ENCODE data around the gene KLHDC4.
A peak's percentile ranks its signal among the peaks of the same experiment; 100 is the strongest.

The KLHDC4 gene

DNA sequence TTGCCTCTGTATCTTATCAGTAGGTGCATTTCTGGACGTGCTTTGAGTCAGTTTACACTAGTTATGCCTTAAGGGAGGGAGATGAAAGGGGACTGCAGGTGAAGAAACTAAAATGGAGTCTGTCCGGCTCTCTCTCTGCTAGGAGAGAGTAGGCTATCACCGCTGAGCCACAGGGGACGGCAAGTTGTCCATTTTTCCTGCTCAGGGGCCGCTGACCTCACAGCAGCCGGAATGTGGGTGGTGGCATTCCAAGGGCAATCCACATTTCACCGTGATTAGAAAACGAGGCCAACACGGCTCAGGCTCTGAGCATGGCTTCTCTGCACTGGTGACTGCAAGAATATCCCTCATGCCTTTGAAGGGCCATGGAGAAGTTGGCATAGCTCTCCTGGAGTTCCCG lies 19.0 kb upstream of the KLHDC4 start:
- Histone ChIP-seq H3K18ac (ENCODE audit: low read length) (no peak overlapping the region), H4K8ac (ENCODE audit: low read depth, low read length) (no peak overlapping the region), H3K79me2 (ENCODE audit: control insufficient read depth, insufficient read depth, low read length, poor library complexity) (peaks cover 2% of the 10 kb centered on the region), H3K9me3 (ENCODE audit: insufficient read depth, low read depth, low read length) (no peaks in the 10 kb centered on the region), H3K4me3 (ENCODE audit: low read depth, low read length) (no peak overlapping the region), H3K23ac (ENCODE audit: low read length) (no peak overlapping the region), H3K79me1 (ENCODE audit: low read length) (peaks cover 12% of the 10 kb centered on the region), H4K12ac (ENCODE audit: low read depth, low read length) (no peak overlapping the region), H2BK120ac (ENCODE audit: insufficient read depth, low read length, poor library complexity) (no peak overlapping the region), H4K91ac (ENCODE audit: low read depth, low read length) (peak overlapping the region; percentile 70), H3K4me2 (ENCODE audit: low read length) (no peak overlapping the region), H3K27me3 (ENCODE audit: insufficient read depth, low read length) (no peaks in the 10 kb centered on the region), H3K27ac (ENCODE audit: low read depth, low read length) (no peak overlapping the region), H3K14ac (ENCODE audit: low read length) (no peak overlapping the region), H3K4ac (ENCODE audit: low read depth, low read length) (no peak overlapping the region), H3K36me3 (ENCODE audit: control insufficient read depth in 1 of 2, insufficient read depth in 2 of 2, low read length in 2 of 2) (no peaks in the 10 kb centered on the region), H2AK5ac (ENCODE audit: low read length) (no peak overlapping the region), H2BK5ac (ENCODE audit: low read depth, low read length, poor library complexity) (no peak overlapping the region), H2AFZ (ENCODE audit: insufficient read depth, low read length, poor library complexity) (no peak overlapping the region), H3K4me1 (ENCODE audit: control insufficient read depth in 1 of 2, insufficient read depth in 2 of 2, low read length in 2 of 2) (peaks cover 12 to 19% of the 10 kb centered on the region in 2 experiments), H3K9ac (ENCODE audit: low read length) (no peak overlapping the region), H2BK12ac (ENCODE audit: low read length) (peak overlapping the region; percentile 90)
- WGBS (ENCODE audit: extremely low coverage, insufficient coverage, insufficient read length), result no CpG with 5 or more reads among the region's 10 CpGs
- peak; percentile 77 to 85 for DNase-seq

DNA sequence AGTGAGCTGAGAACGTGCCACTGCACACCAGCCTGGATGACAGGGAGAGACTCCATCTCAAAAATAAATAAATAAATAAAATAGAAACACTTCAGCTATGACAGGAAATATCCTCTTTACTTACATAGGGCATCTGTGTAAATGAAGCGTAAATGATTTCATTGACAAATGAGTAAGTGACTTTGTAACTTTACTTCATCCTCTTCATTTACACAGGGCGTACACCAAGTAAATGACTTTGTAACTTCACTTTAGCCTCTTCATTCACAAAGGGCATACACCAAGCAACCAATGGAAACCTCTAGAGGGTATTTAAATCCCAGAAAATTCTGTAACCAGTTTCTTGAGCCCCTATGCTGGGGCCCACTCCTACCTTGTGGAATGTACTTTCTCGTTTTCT lies 16.2 kb upstream of the KLHDC4 start:
- Histone ChIP-seq H3K4me3 (ENCODE audit: low read depth, low read length) (no peak overlapping the region), H3K4me2 (ENCODE audit: low read length) (no peak overlapping the region), H4K12ac (ENCODE audit: low read depth, low read length) (no peak overlapping the region), H3K36me3 (ENCODE audit: control insufficient read depth in 1 of 2, insufficient read depth in 2 of 2, low read length in 2 of 2) (no peaks in the 10 kb centered on the region), H2BK12ac (ENCODE audit: low read length) (no peak overlapping the region), H3K14ac (ENCODE audit: low read length) (no peak overlapping the region), H4K8ac (ENCODE audit: low read depth, low read length) (no peak overlapping the region), H2AFZ (ENCODE audit: insufficient read depth, low read length, poor library complexity) (no peak overlapping the region), H2AK5ac (ENCODE audit: low read length) (no peak overlapping the region), H3K27ac (ENCODE audit: low read depth, low read length) (no peak overlapping the region), H3K9me3 (ENCODE audit: insufficient read depth, low read depth, low read length) (no peaks in the 10 kb centered on the region), H3K18ac (ENCODE audit: low read length) (no peak overlapping the region), H3K9ac (ENCODE audit: low read length) (no peak overlapping the region), H3K4me1 (ENCODE audit: control insufficient read depth in 1 of 2, insufficient read depth in 2 of 2, low read length in 2 of 2) (peaks cover 19% of the 10 kb centered on the region in 2 experiments), H3K4ac (ENCODE audit: low read depth, low read length) (no peak overlapping the region), H2BK120ac (ENCODE audit: insufficient read depth, low read length, poor library complexity) (no peak overlapping the region), H3K79me2 (ENCODE audit: control insufficient read depth, insufficient read depth, low read length, poor library complexity) (peaks cover 3% of the 10 kb centered on the region), H4K91ac (ENCODE audit: low read depth, low read length) (no peak overlapping the region), H2BK5ac (ENCODE audit: low read depth, low read length, poor library complexity) (no peak overlapping the region), H3K23ac (ENCODE audit: low read length) (no peak overlapping the region), H3K27me3 (ENCODE audit: insufficient read depth, low read length) (no peaks in the 10 kb centered on the region), H3K79me1 (ENCODE audit: low read length) (peaks cover 17% of the 10 kb centered on the region)
- no CpG with 5 or more reads among the region's 4 CpGs for WGBS (ENCODE audit: extremely low coverage, insufficient coverage, insufficient read length)
- no peak for DNase-seq

DNA sequence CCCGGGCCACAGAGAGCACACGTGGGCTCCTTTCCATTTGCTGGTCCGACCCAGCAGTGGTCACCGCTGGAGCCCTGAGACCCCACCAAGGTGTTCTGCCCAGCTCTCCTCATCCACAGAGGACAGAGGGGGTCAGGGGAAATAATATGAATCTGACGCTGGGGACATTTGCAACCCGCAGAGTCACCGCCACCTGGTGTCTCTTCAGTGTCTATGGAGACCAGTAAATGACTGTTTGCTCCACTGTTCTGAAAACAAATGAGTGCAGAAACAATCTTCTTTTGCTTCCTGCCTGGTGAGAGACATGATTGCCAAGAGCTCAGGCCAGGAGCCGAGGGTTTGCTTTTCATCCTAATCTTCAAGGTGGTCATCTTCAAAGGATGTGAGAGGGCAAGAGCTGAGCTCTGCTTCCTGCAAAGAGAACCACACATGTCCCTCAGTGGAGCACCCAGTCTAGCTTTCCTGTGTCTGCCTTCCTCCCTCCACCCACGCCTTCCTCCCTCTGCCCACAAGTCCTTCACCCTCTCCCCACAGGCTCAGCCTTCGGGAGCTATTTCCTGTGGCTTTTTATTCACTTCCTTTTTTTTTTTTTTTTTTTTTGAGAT lies 14.7 kb upstream of the KLHDC4 start:
- H2BK12ac ChIP-seq (ENCODE audit: low read length), result peak overlapping the region; percentile 94
- H4K8ac ChIP-seq (ENCODE audit: low read depth, low read length), result no peak overlapping the region
- H3K18ac ChIP-seq (ENCODE audit: low read length), result no peak overlapping the region
- H3K23ac ChIP-seq (ENCODE audit: low read length), result no peak overlapping the region
- peak overlapping the region; percentile 41 for H2BK5ac ChIP-seq (ENCODE audit: low read depth, low read length, poor library complexity)
- H4K12ac ChIP-seq (ENCODE audit: low read depth, low read length), result no peak overlapping the region
- H3K4ac ChIP-seq (ENCODE audit: low read depth, low read length), result no peak overlapping the region
- no peak overlapping the region for H3K4me2 ChIP-seq (ENCODE audit: low read length)
- H3K36me3 ChIP-seq (ENCODE audit: control insufficient read depth in 1 of 2, insufficient read depth in 2 of 2, low read length in 2 of 2), result no peaks in the 10 kb centered on the region
- H2BK120ac ChIP-seq (ENCODE audit: insufficient read depth, low read length, poor library complexity), result peak overlapping the region; percentile 62
- H2AK5ac ChIP-seq (ENCODE audit: low read length), result no peak overlapping the region
- peak overlapping the region; percentile 21 for H3K27ac ChIP-seq (ENCODE audit: low read depth, low read length)
- H3K9me3 ChIP-seq (ENCODE audit: insufficient read depth, low read depth, low read length), result no peaks in the 10 kb centered on the region
- no CpG with 5 or more reads among the region's 10 CpGs for WGBS (ENCODE audit: extremely low coverage, insufficient coverage, insufficient read length)
- H2AFZ ChIP-seq (ENCODE audit: insufficient read depth, low read length, poor library complexity), result no peak overlapping the region
- DNase-seq, result no peak
- no peak overlapping the region for H3K9ac ChIP-seq (ENCODE audit: low read length)
- peaks cover 15% of the 10 kb centered on the region for H3K79me1 ChIP-seq (ENCODE audit: low read length)
- H3K27me3 ChIP-seq (ENCODE audit: insufficient read depth, low read length), result no peaks in the 10 kb centered on the region
- H3K4me1 ChIP-seq (ENCODE audit: control insufficient read depth in 1 of 2, insufficient read depth in 2 of 2, low read length in 2 of 2), result peaks cover 19% of the 10 kb centered on the region in 2 experiments
- peaks cover 3% of the 10 kb centered on the region for H3K79me2 ChIP-seq (ENCODE audit: control insufficient read depth, insufficient read depth, low read length, poor library complexity)
- no peak overlapping the region for H3K4me3 ChIP-seq (ENCODE audit: low read depth, low read length)
- H3K14ac ChIP-seq (ENCODE audit: low read length), result no peak overlapping the region
- peak overlapping the region; percentile 67 for H4K91ac ChIP-seq (ENCODE audit: low read depth, low read length)

DNA sequence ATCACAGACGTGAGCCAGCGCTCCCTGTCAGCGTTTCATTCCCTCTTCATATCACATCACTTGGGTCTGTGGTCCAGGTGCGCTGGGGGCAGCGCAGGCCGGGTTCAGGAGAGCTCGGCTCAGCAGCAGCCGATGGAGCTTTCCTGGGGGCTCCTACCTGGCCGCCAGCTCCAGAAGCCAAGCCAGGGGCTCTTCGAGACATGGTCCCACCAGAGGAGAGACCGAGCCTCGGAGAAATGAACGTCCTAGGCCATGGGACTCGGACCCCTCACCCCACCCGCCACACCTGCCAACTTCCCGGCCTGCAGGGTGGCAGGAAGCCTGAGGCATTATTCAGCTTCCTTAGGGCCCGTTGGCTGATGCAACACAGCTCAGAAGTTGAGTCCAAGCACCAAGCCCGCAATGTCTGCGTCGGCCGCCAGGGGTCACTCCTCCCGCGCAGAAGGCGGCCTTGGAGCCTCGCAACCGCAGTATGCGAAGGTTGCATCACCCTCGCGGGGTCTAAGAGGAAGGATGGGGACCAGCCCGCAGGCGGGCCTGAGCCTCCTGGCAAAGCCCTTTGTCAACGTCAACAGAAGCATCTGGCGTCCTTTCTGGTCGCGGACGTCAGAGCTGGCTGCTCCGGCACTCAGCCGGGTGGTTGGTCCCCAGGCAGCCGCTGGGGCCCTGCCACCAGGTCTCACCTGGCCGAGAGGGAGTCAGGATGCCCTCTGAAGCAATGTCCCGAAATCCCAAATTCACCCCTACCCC lies 13.2 kb upstream of the KLHDC4 start:
- no peak overlapping the region for H3K9ac ChIP-seq (ENCODE audit: low read length)
- peaks cover 15% of the 10 kb centered on the region for H3K79me1 ChIP-seq (ENCODE audit: low read length)
- no peak overlapping the region for H3K4me3 ChIP-seq (ENCODE audit: low read depth, low read length)
- H4K8ac ChIP-seq (ENCODE audit: low read depth, low read length), result peak overlapping the region; percentile 87
- peaks cover 3% of the 10 kb centered on the region for H3K79me2 ChIP-seq (ENCODE audit: control insufficient read depth, insufficient read depth, low read length, poor library complexity)
- peak overlapping the region; percentile 93 for H3K18ac ChIP-seq (ENCODE audit: low read length)
- H3K4ac ChIP-seq (ENCODE audit: low read depth, low read length), result peak overlapping the region; percentile 28
- peak overlapping the region; percentile 56 for H2AFZ ChIP-seq (ENCODE audit: insufficient read depth, low read length, poor library complexity)
- H2BK12ac ChIP-seq (ENCODE audit: low read length), result peak overlapping the region; percentile 67
- DNase-seq, result peak; percentile 90 to 96
- H2BK120ac ChIP-seq (ENCODE audit: insufficient read depth, low read length, poor library complexity), result peak overlapping the region; percentile 97
- peak overlapping the region; percentile 46 for H4K12ac ChIP-seq (ENCODE audit: low read depth, low read length)
- WGBS (ENCODE audit: extremely low coverage, insufficient coverage, insufficient read length), result no CpG with 5 or more reads among the region's 41 CpGs
- H3K4me2 ChIP-seq (ENCODE audit: low read length), result peak overlapping the region; percentile 5
- H3K9me3 ChIP-seq (ENCODE audit: insufficient read depth, low read depth, low read length), result no peaks in the 10 kb centered on the region
- H3K23ac ChIP-seq (ENCODE audit: low read length), result no peak overlapping the region
- peak overlapping the region; percentile 45 for H3K27ac ChIP-seq (ENCODE audit: low read depth, low read length)
- H3K4me1 ChIP-seq (ENCODE audit: control insufficient read depth in 1 of 2, insufficient read depth in 2 of 2, low read length in 2 of 2), result peaks cover 11% of the 10 kb centered on the region in 2 experiments
- no peaks in the 10 kb centered on the region for H3K27me3 ChIP-seq (ENCODE audit: insufficient read depth, low read length)
- peak overlapping the region; percentile 98 for H4K91ac ChIP-seq (ENCODE audit: low read depth, low read length)
- peak overlapping the region; percentile 88 for H3K14ac ChIP-seq (ENCODE audit: low read length)
- peak overlapping the region; percentile 99 for H2AK5ac ChIP-seq (ENCODE audit: low read length)
- H2BK5ac ChIP-seq (ENCODE audit: low read depth, low read length, poor library complexity), result peak overlapping the region; percentile 67
- H3K36me3 ChIP-seq (ENCODE audit: control insufficient read depth in 1 of 2, insufficient read depth in 2 of 2, low read length in 2 of 2), result no peaks in the 10 kb centered on the region

All from trophoblast cell (in vitro differentiated cells and primary cell).